Measurements from ENCODE around the gene GGCT.
A peak's percentile ranks its signal among the peaks of the same experiment; 100 is the strongest.

GGCT gene

GRCh38 chr7:30522159-30522558 is 17.5 kb upstream of the GGCT start (continued):
- no peak for TF ChIP-seq POU6F1 (CRISPR knock-in tag; IDR thresholded peaks at IDR 0.05; ENCODE audit: borderline replicate concordance, low read depth)
- TF ChIP-seq CSRNP3 (CRISPR knock-in tag; IDR thresholded peaks at IDR 0.05) = no peak
- TF ChIP-seq PPARA (CRISPR knock-in tag; IDR thresholded peaks at IDR 0.05; ENCODE audit: borderline replicate concordance) = no peak

GRCh38 chr7:30521532-30521931 is 16.9 kb upstream of the GGCT start:
- no peak for TF ChIP-seq ZC3H10 (CRISPR knock-in tag; IDR thresholded peaks at IDR 0.05)
- no peak for TF ChIP-seq CSDC2 (CRISPR knock-in tag; IDR thresholded peaks at IDR 0.05)
- TF ChIP-seq CSRNP3 (CRISPR knock-in tag; IDR thresholded peaks at IDR 0.05) = no peak
- no peak for TF ChIP-seq POU6F1 (CRISPR knock-in tag; IDR thresholded peaks at IDR 0.05; ENCODE audit: borderline replicate concordance, low read depth)
- TF ChIP-seq ZFP30 (CRISPR knock-in tag; IDR thresholded peaks at IDR 0.05) = no peak
- TF ChIP-seq GLIS3 (CRISPR knock-in tag; IDR thresholded peaks at IDR 0.05) = no peak
- no peak for TF ChIP-seq ARNTL (CRISPR knock-in tag; IDR thresholded peaks at IDR 0.05; ENCODE audit: borderline replicate concordance, low read depth)
- TF ChIP-seq TCF4 (CRISPR knock-in tag; IDR thresholded peaks at IDR 0.05; ENCODE audit: borderline replicate concordance) = no peak
- TF ChIP-seq ISL1 (CRISPR knock-in tag; IDR thresholded peaks at IDR 0.05) = no peak
- no peak for TF ChIP-seq ZFP3 (CRISPR knock-in tag; IDR thresholded peaks at IDR 0.05)
- TF ChIP-seq ZNF565 (CRISPR knock-in tag; conservative IDR thresholded peaks at IDR 0.05; ENCODE audit: low read depth) = no peak
- TF ChIP-seq TSHZ2 (CRISPR knock-in tag; IDR thresholded peaks at IDR 0.05) = no peak
- TF ChIP-seq OSR1 (CRISPR knock-in tag; IDR thresholded peaks at IDR 0.05) = no peak
- no peak for TF ChIP-seq CREB5 (CRISPR knock-in tag; IDR thresholded peaks at IDR 0.05; ENCODE audit: low read depth)
- no peak for TF ChIP-seq RARB (CRISPR knock-in tag; IDR thresholded peaks at IDR 0.05)
- no peak for TF ChIP-seq PATZ1 (CRISPR knock-in tag; IDR thresholded peaks at IDR 0.05; ENCODE audit: borderline replicate concordance)
- no peak for TF ChIP-seq TOX (CRISPR knock-in tag; IDR thresholded peaks at IDR 0.05; ENCODE audit: borderline replicate concordance)
- no peak for TF ChIP-seq SNAI2 (CRISPR knock-in tag; IDR thresholded peaks at IDR 0.05)
- TF ChIP-seq ZNF8 (CRISPR knock-in tag; IDR thresholded peaks at IDR 0.05) = no peak
- TF ChIP-seq PPARA (CRISPR knock-in tag; IDR thresholded peaks at IDR 0.05; ENCODE audit: borderline replicate concordance) = no peak
- peak; percentile 60; the same call in 2 of the 3 replicates for ATAC-seq

Measured in SK-N-SH treated with all-trans-retinoic acid at 6 μM for 48 hours (cell line).